PC-3 (cell line): ENCODE data around the gene DLGAP4. TPM values are rescaled to one million over a fixed set of nuclear protein-coding genes. Genes with fewer than 3 reads are reported as not detected.

Experiments
- ATAC-seq: fragments of 200-7000 bp; cut with Tn5 transposase; 2 replicates; pipeline ENCODE4 v1.9.1; 2020; ENCODE audit warnings: mild to moderate bottlenecking, moderate library complexity
- BruUV-seq: library from RNA; stranded (reverse); fragments of 400-500 nt; replicated peaks from 2 replicates; lab custom pipeline; 2021; lab: Mats Ljungman, UMichigan
- CTCF ChIA-PET: fragments of 300-600 bp; sonication (Branson Sonifier 250); formaldehyde crosslinking; loops from one replicate; lab custom pipeline; 2022; ENCODE audit warnings: antibody characterized with exemption; lab: Charles Lee
- POLR2A ChIA-PET: fragments of 300-600 bp; sonication (Branson Sonifier 250); formaldehyde crosslinking; loops from one replicate; lab custom pipeline; 2022; ENCODE audit warnings: antibody characterized with exemption; ENCODE audit not compliant: unreplicated experiment; lab: Charles Lee
- DNase-seq: peaks from one replicate; pipeline ENCODE4 v3.0.0-alpha.2; 2015
- H2AFZ ChIP-seq: fragments of 300-600 bp; sonication (generic); 2 replicates; pipeline ENCODE4 v1.6.0; 2016; ENCODE audit warnings: antibody characterized with exemption, low read length
- H3F3A ChIP-seq: fragments of 300-600 bp; sonication (generic); one replicate; pipeline ENCODE4 v1.6.0; 2017; ENCODE audit warnings: antibody characterized with exemption, low read length, control low read depth, mild to moderate bottlenecking; ENCODE audit not compliant: unreplicated experiment
- H3K27ac ChIP-seq: fragments of 300-600 bp; sonication (generic); 2 replicates; pipeline ENCODE4 v1.5.1; 2016; ENCODE audit warnings: mild to moderate bottlenecking, low read length
- H3K27me3 ChIP-seq: fragments of 300-600 bp; sonication (generic); 2 replicates; pipeline ENCODE4 v1.6.1; 2016; ENCODE audit warnings: low read length, mixed read lengths
- H3K36me3 ChIP-seq: fragments of 300-600 bp; sonication (generic); 2 replicates; pipeline ENCODE4 v1.6.1; 2016; ENCODE audit warnings: low read depth, mixed run types, low read length, mixed read lengths
- H3K4me1 ChIP-seq: fragments of 300-600 bp; sonication (generic); 2 replicates; pipeline ENCODE4 v1.5.1; 2016; ENCODE audit warnings: low read length; ENCODE audit not compliant: insufficient read depth
- H3K4me2 ChIP-seq: fragments of 300-600 bp; sonication (generic); 2 replicates; pipeline ENCODE4 v1.6.0; 2016; ENCODE audit warnings: low read length
- H3K4me3 ChIP-seq: fragments of 300-600 bp; sonication (generic); 2 replicates; pipeline ENCODE4 v1.5.1; 2016; ENCODE audit warnings: mild to moderate bottlenecking, low read length, mixed read lengths
- H3K79me2 ChIP-seq: fragments of 300-600 bp; sonication (generic); 2 replicates; pipeline ENCODE4 v1.6.1; 2017; ENCODE audit warnings: low read length, mixed read lengths
- H3K9ac ChIP-seq: fragments of 300-600 bp; sonication (generic); 2 replicates; pipeline ENCODE4 v1.6.0; 2016; ENCODE audit warnings: mild to moderate bottlenecking, low read length
- H3K9me2 ChIP-seq: fragments of 300-600 bp; sonication (generic); replicated peaks from 2 replicates; pipeline ENCODE4 v1.6.1; 2016; ENCODE audit warnings: mixed run types, low read length, mixed read lengths
- H3K9me3 ChIP-seq: fragments of 300-600 bp; sonication (generic); 2 replicates; pipeline ENCODE4 v1.6.1; 2016; ENCODE audit warnings: low read length, mixed read lengths
- H4K20me1 ChIP-seq: fragments of 300-600 bp; sonication (generic); 2 replicates; pipeline ENCODE4 v1.6.1; 2016; ENCODE audit warnings: low read length, mixed read lengths
- EZH2 ChIP-seq: fragments of 300-600 bp; sonication (generic); IDR thresholded peaks from one replicate; pipeline ENCODE4 v1.6.1; 2017; ENCODE audit warnings: antibody characterized with exemption, mild to moderate bottlenecking, low read length; ENCODE audit not compliant: unreplicated experiment
- EZH2phosphoT487 ChIP-seq: fragments of 300-600 bp; sonication (generic); IDR thresholded peaks from 2 replicates; pipeline ENCODE4 v1.6.1; 2018; ENCODE audit warnings: mild to moderate bottlenecking, antibody characterized with exemption, low read length, borderline replicate concordance
- intact Hi-C: fragments of 100-400 bp; cut with micrococcal nuclease; formaldehyde crosslinking; loops from 2 replicates; pipeline ENCODE4 v1.9.0; 2023
- total RNA-seq: library from RNA; depleted of rRNA; stranded (reverse); fragments of >200 nt; gene quantifications from 2 replicates; pipeline ENCODE4 v1.2.3, GENCODE V29; 2014
- TF ChIP-seq, protein P1 (sequence below): fragments of 300-600 bp; sonication (generic); conservative IDR thresholded peaks from 2 replicates; pipeline ENCODE4 v1.5.1; 2017; ENCODE audit warnings: antibody characterized with exemption, low read depth, mild to moderate bottlenecking, low read length

DLGAP4 gene
- total RNA-seq, 1 experiment from 2014 or later: 21.0 TPM

DNA sequence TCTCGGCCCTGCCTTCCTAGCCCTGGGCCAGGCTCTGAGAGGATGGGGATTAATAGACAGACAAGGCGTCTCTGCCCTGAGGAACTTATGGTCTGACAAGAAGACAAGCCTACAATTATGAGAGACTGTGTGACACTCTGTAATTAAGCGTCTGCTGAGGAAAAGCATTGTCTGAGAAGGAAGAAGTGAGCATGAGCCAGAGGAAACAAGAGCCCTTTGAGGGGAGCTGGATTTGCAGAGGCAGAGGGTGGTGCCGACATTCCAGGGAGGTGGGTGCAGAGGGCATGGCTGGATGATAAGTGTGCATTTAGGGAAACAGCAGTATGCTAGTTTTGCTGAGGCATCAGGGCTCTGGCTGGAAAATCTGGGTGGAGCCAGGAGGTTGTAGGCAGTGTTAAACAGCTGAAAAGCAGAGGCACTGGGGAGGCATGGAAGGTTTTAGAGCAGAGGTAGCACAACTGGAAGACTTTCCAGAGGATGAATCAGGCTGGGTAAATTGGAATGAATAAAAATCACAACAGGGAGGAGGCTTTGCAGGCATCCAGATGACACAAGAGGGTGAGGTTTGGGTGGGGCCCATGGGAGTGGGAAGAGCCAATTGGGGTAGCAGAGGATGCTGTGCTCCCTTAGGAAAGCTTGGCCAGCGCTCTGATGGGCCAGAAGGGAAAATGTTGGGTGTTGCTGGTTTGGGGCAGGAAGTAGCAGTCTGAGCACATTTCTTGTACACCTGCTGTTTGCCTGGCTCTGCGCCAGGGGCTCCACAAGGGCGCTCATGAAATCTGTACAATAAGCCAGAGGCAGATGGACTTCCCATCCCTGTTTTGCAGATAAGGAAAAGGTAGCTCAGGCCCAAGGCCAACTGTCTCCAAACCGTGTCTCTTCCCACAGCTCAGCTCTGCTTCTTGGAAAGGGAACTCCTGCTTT lies 161.2 kb downstream of the DLGAP4 start:
- H3K27ac ChIP-seq: no peak overlapping the region
- POLR2A ChIA-PET: no interaction called here
- no peaks in the 10 kb centered on the region for H3K27me3 ChIP-seq
- CTCF ChIA-PET: no interaction called here
- ATAC-seq (peak; percentile 12), DNase-seq (peak; percentile 56)
- H3K4me2 ChIP-seq: 0 out of 2 replicates have a peak overlapping the region, but pooled peaks have one; percentile 2
- H3K79me2 ChIP-seq: peaks cover 91% of the 10 kb centered on the region
- H3K4me1 ChIP-seq: peaks cover 52% of the 10 kb centered on the region
- H3K9me3 ChIP-seq: no peaks in the 10 kb centered on the region
- no peaks in the 10 kb centered on the region for H3F3A ChIP-seq
- no peak overlapping the region for H3K4me3 ChIP-seq
- TF ChIP-seq, protein P1, sequence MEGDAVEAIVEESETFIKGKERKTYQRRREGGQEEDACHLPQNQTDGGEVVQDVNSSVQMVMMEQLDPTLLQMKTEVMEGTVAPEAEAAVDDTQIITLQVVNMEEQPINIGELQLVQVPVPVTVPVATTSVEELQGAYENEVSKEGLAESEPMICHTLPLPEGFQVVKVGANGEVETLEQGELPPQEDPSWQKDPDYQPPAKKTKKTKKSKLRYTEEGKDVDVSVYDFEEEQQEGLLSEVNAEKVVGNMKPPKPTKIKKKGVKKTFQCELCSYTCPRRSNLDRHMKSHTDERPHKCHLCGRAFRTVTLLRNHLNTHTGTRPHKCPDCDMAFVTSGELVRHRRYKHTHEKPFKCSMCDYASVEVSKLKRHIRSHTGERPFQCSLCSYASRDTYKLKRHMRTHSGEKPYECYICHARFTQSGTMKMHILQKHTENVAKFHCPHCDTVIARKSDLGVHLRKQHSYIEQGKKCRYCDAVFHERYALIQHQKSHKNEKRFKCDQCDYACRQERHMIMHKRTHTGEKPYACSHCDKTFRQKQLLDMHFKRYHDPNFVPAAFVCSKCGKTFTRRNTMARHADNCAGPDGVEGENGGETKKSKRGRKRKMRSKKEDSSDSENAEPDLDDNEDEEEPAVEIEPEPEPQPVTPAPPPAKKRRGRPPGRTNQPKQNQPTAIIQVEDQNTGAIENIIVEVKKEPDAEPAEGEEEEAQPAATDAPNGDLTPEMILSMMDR: no peak
- TF ChIP-seq EZH2 (no peak), EZH2phosphoT487 (no peak)
- no peak overlapping the region for H3K9ac ChIP-seq
- intact Hi-C loops: no loop called here
- H3K9me2 ChIP-seq: no peaks in the 10 kb centered on the region
- peaks cover 44% of the 10 kb centered on the region for H4K20me1 ChIP-seq
- no TSS peak for BruUV-seq
- H3K36me3 ChIP-seq: no peaks in the 10 kb centered on the region; the same call in 1 of the 2 replicates
- H2AFZ ChIP-seq: no peak overlapping the region

DNA sequence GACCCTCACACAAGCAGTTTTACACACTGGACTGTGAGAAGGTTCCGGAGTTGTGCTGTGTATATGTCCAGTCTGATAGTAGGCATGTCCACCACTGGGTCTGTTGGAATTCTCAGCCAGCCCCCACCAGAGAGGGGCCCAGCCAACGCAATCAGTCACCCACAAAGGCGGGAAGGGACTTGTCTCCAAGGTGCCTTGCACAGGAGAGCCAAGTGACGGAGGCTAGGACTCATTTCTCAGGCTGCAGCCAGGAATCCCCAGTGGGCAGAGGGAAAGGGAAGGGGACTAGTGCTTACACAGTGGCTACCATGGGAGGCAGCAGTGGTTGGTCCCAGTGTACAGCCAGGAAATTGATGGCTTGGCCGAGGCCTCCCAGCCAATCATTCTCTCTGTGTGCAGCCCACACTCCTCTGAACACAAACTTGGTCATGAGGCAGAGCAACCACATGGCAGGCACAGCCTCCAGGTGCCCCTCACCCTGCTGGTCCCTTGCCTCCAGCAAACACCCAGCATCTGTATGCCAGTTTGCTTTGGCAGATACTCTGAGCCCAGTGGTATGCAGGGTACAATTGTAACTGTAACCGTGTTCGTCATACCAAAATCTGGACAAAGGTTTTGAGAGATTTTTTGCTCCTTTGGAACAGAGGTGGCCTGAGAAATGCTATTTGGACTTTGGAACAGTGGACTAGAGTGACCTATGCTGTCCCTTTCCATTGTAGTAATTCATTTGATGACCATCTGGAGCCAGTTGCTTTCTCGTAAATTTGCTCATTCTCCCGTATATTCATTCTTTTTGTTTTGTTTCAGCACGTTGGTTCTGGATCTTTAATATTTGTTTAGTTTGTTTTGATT lies 162.2 kb downstream of the DLGAP4 start:
- BruUV-seq: no TSS peak
- TF ChIP-seq, protein P1: no peak
- TF ChIP-seq EZH2 (no peak), EZH2phosphoT487 (no peak)
- H2AFZ ChIP-seq: no peak overlapping the region
- no peak overlapping the region for H3K4me2 ChIP-seq
- ChIA-PET CTCF (no interaction called here), POLR2A (no interaction called here)
- ATAC-seq: no peak
- no peak overlapping the region for H3K4me3 ChIP-seq
- H3K36me3 ChIP-seq: no peaks in the 10 kb centered on the region; the same call in 1 of the 2 replicates
- no peaks in the 10 kb centered on the region for H3K9me2 ChIP-seq
- H3K79me2 ChIP-seq: peaks cover 91% of the 10 kb centered on the region
- intact Hi-C loops: no loop called here
- H3K9me3 ChIP-seq: no peaks in the 10 kb centered on the region
- no peak overlapping the region for H3K9ac ChIP-seq
- H4K20me1 ChIP-seq: peaks cover 39% of the 10 kb centered on the region
- peaks cover 55% of the 10 kb centered on the region for H3K4me1 ChIP-seq
- no peaks in the 10 kb centered on the region for H3K27me3 ChIP-seq
- H3K27ac ChIP-seq: no peak overlapping the region
- no peaks in the 10 kb centered on the region for H3F3A ChIP-seq
- DNase-seq: no peak
